HG03575 (cell line): Measurements from ENCODE around the gene ADGRG7.
A peak's percentile ranks its signal among the peaks of the same experiment; 100 is the strongest.
"Not testable (repeated sequence)": the region's sequence is repeated elsewhere in the genome, so short reads cannot be mapped to it uniquely, and the experiment has no call there.

Source experiments
- ATAC-seq: cut with Tn5 transposase; IDR thresholded peaks from one replicate; pipeline ENCODE4 v1.9.1; 2021; ENCODE audit not compliant: unreplicated experiment, insufficient number of reproducible peaks, low FRiP score; ENCODE audit errors: extremely low read depth

Gene ADGRG7

DNA sequence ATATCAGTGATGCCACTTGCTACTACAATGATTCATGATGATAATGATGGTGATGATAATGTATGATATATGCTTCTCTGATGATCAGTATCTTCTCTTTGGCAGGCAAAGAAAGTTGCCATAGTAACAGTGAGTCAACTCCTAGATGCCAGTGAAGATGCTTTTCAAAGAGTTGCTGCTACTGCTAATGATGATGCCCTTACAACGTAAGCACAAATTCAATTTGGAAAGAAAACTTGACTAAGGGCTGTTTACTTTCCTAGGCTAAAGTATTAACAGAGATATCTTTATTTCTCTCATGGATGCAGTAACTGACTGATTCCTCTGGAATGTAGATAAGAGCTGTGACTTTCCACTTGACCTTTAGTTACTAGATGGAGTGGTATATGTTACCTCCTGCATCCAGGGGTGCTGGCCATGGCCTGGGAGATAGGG, 27.8 kb downstream of the ADGRG7 start:
- no peak for ATAC-seq

DNA sequence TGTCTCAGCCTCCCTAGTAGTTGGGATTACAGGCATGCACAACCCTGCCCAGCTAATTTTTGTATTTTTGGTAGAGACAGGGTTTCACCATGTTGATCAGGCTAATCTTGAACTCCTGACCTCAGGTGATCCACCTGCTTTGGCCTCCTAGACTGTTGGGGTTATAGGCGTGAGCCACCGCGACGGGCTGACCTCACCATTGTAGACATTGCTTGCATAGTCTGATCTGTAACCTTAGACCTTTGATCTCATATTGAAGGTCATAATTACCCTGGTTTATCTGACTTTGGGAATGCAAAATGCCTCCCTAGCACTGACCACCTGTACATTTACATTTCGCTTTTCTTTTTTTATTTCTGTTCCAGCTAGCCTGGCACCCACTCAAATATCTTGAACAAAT, 31.2 kb downstream of the ADGRG7 start:
- ATAC-seq: no peak

DNA sequence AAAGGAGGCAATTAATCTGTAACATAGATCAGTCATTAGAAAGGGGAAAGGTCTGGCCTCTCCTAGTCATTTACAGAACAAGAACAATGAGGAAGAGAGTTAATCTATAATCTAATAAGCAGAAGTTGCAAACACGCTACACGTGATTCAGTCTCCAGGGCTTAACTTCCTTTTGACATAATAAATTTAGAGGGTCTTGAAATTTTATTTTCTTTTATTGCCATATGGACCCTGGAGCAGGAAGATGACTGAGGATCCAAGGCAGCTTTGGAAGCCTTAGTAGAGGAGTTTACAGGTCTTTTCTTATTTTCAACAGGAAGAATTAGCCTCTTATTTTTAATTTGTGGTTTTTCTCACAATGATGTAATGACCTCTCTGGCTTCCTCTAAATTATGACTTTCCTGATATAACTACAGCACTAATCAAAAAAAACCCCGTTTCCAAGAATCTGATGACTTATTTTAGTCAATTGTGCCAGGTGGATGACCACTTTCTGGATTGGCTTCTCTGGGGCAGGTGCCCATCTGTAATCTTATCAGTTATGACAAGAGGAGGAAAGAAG, 32.2 kb downstream of the ADGRG7 start:
- no peak for ATAC-seq

DNA sequence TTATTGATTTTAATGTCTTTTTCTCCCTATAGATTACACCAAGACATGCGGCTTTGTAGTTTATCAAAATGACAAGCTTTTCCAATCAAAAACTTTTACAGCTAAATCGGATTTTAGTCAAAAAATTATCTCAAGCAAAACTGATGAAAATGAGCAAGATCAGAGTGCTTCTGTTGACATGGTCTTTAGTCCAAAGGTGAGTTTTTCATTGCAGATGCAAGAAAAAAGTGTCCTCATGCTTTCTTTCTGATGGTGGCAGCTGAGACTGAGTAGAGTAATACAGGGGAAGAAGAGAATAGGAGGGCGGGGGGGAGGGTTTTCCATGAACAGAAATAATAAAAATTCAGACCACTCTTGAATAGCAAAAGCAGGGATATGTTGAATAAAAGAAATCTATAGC, 36.5 kb downstream of the ADGRG7 start:
- ATAC-seq: no peak

GRCh38 chr3:100647171-100647570, 37.8 kb downstream of the ADGRG7 start:
- ATAC-seq: no peak

GRCh38 chr3:100647657-100648056, 38.3 kb downstream of the ADGRG7 start:
- ATAC-seq: no peak

- ATAC-seq: peak; percentile 71
These were observed 41.5 kb downstream of the ADGRG7 start for GRCh38 chr3:100650651-100651619.

- no peak for ATAC-seq
These were observed 44.3 kb downstream of the ADGRG7 start for GRCh38 chr3:100653604-100654294.

DNA sequence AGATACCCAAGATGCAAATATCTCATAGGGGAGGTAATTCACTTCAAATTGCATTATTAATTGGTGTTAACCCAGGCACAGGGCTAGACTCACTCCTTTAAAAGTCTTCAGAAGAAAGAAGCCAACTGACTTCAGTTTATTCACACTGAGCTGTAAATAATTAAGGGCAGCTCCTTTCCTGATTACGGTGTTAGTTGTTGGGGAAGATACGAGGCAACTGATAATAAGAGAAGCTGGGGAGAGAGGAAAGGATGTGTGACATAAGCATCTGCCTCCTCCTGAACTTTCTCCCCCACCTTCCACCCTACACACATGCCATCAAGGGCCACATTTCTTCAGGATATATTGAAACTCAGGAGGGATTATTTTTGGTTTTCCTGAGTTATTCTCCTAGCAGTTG, 47.5 kb downstream of the ADGRG7 start:
- ATAC-seq: no peak

DNA sequence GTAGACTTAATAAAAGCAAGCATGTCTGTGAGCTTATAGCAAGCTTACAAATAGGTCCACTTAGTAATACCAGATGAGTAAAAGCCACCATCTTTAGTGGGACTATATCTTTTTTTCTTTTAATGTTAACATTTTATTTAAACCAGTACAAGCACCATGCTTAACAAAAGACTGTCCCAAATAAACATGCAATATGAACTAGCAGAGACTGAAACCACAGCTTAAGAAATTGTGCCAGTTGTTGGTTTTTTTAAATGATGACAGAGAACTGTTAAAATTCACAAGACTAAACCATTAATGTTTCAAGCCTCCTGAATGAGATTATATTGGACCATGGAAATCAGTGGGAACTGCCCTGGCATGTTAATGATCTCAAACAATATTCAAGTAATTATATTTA, 51.9 kb downstream of the ADGRG7 start:
- not testable (repeated sequence) for ATAC-seq

- ATAC-seq: no peak
These were observed 52.9 kb downstream of the ADGRG7 start for GRCh38 chr3:100662113-100662823.

DNA sequence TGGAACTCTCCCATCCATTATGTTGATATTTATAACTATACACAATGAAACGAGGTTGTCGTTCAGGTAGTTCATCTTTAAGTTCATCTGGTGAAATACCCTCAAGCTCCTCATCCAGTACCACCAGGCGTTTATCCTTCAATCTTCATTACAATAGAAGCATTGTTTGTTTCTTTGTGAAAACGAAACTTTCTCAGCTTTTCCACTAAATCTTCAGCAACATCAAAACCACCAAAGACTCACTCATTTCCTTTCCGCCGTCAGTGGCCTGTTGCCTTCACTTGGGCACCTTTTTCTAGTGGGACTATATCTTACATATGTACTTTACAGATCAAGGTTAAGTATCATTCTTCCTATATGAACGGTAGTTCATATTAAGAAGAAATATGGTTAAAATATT, 55.8 kb downstream of the ADGRG7 start:
- ATAC-seq: no peak

DNA sequence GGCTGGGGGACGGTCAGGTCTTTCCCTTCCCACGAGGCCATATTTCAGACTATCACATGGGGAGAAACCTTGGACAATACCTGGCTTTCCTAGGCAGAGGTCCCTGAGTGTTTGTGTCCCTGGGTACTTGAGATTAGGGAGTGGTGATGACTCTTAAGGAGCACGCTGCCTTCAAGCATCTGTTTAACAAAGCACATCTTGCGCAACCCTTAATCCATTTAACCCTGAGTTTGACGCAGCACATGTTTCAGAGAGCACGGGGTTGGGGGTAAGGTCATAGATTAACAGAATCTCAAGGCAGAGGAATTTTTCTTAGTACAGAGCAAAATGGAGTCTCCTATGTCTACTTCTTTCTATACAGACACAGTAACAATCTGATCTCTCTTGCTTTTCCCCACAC, 57.3 kb downstream of the ADGRG7 start:
- not testable (repeated sequence) for ATAC-seq

DNA sequence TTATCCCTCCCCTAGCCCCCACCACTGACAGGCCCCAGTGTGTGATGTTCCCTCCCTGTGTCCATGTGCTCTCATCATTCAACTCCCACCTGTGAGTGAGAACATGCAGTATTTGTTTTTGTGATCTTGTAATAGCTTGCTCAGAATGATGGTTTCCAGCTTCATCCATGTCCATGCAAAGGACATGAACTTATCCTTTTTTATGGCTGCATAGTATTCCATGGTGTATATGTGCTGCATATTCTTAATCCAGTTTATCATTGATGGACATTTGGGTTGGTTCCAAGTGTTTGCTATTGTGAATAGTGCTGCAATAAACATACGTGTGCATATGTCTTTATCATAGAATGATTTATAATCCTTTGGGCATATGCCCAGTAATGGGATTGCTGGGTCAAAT, 57.9 kb downstream of the ADGRG7 start:
- not testable (repeated sequence) for ATAC-seq

DNA sequence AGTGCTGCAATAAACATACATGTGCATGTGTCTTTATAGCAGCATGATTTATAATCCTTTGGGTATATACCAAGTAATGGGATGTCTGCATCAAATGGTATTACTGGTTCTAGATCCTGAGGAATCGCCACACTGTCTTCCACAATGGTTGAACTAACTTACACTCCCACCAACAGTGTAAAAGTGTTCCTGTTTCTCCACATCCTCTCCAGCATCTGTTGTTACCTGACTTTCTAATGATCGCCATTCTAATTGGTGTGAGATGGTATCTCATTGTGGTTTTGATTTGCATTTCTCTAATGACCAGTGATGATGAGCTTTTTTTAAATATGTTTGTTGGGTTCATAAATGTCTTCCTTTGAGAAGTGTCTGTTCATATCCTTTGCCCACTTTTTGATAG, 61.6 kb downstream of the ADGRG7 start:
- ATAC-seq: not testable (repeated sequence)

DNA sequence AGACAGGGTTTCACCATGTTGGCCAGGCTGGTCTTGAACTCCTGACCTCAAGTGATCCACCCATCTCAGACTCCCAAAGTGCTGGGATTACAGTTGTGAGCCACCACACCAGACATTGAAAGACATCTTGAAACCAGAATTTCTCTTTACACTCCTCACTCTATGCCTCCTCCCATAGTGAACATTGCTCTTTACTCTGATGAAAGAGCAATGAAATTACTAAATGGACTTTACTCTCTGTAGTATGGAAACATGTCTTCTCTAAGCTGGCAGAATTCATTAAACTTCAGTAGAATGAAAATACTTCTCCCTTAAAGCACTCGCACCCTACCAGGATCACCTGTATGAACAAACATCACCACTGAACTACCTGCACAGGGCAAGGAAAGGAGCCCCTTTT, 72.1 kb downstream of the ADGRG7 start:
- no peak for ATAC-seq

GRCh38 chr3:100682056-100682853, 72.9 kb downstream of the ADGRG7 start:
- ATAC-seq: no peak
